Neuronal stem cell (in vitro differentiated cells): ENCODE measurements around the gene KCNK15.
A peak's percentile ranks its signal among the peaks of the same experiment; 100 is the strongest.

Experiments used
- DNase-seq: peaks from one replicate; pipeline ENCODE4 v3.0.0-alpha.2; 2013; ENCODE audit warnings: low spot score
- H2AFZ ChIP-seq: one replicate; pipeline ENCODE4 v1.6.1; 2013; ENCODE audit warnings: mild to moderate bottlenecking, low read length, inconsistent platforms
- H2AK5ac ChIP-seq: 2 replicates; pipeline ENCODE4 v1.6.1; 2013; ENCODE audit warnings: low read depth, mild to moderate bottlenecking, inconsistent platforms, low read length, moderate library complexity, mixed read lengths
- H2BK120ac ChIP-seq: 2 replicates; pipeline ENCODE4 v1.6.1; 2013; ENCODE audit warnings: low read depth, mild to moderate bottlenecking, inconsistent platforms, low read length, moderate library complexity, mixed read lengths
- H2BK12ac ChIP-seq: one replicate; pipeline ENCODE4 v1.6.1; 2013; ENCODE audit warnings: low read length, inconsistent platforms
- H2BK15ac ChIP-seq: 2 replicates; pipeline ENCODE4 v1.6.1; 2013; ENCODE audit warnings: mild to moderate bottlenecking, low read length, inconsistent platforms, mixed read lengths
- H2BK5ac ChIP-seq: one replicate; pipeline ENCODE4 v1.6.1; 2013; ENCODE audit warnings: inconsistent platforms, mild to moderate bottlenecking, low read length, moderate library complexity
- H3K14ac ChIP-seq: one replicate; pipeline ENCODE4 v1.6.1; 2013; ENCODE audit warnings: low read length, inconsistent platforms
- H3K18ac ChIP-seq: 2 replicates; pipeline ENCODE4 v1.6.1; 2013; ENCODE audit warnings: low read length, inconsistent platforms
- H3K23ac ChIP-seq: 2 replicates; pipeline ENCODE4 v1.6.1; 2013; ENCODE audit warnings: low read depth, mild to moderate bottlenecking, mixed read lengths, low read length, inconsistent platforms; ENCODE audit not compliant: poor library complexity
- H3K27ac ChIP-seq: replicated peaks from 3 replicates; pipeline ENCODE4 v1.5.1; 2013; ENCODE audit warnings: low read length, inconsistent platforms
- H3K27me3 ChIP-seq, 3 experiments: 2 replicates each; pipeline ENCODE4 v1.6.1; 2013; ENCODE audit warnings: low read length in 3 of 3, mild to moderate bottlenecking in 2 of 3, inconsistent platforms in 1 of 3, low read depth in 1 of 3, mixed read lengths in 1 of 3, moderate library complexity in 1 of 3; ENCODE audit not compliant: control insufficient read depth in 3 of 3, insufficient read depth in 3 of 3
- H3K36me3 ChIP-seq, 2 donors: replicated peaks in 1 of 2; 2 replicates each; pipeline ENCODE4 v1.6.1; 2013; ENCODE audit warnings: low read length in 2 of 2; ENCODE audit not compliant: control insufficient read depth in 2 of 2, insufficient read depth in 2 of 2
- H3K4ac ChIP-seq: 2 replicates; pipeline ENCODE4 v1.6.1; 2013; ENCODE audit warnings: inconsistent platforms, mild to moderate bottlenecking, low read length, moderate library complexity
- H3K4me1 ChIP-seq, 2 donors: 1 replicate in 1 of 2; 2 replicates in 1 of 2; pipeline ENCODE4 v1.6.1; 2013; ENCODE audit warnings: low read length in 2 of 2, low read depth in 1 of 2; ENCODE audit not compliant: control insufficient read depth in 2 of 2, insufficient read depth in 1 of 2
- H3K4me2 ChIP-seq: one replicate; pipeline ENCODE4 v1.6.1; 2013; ENCODE audit warnings: mild to moderate bottlenecking, low read length, inconsistent platforms; ENCODE audit not compliant: insufficient read depth, poor library complexity, severe bottlenecking
- H3K4me3 ChIP-seq, 2 donors: 2 replicates each; pipeline ENCODE4 v1.5.1; 2013; ENCODE audit warnings: low read length in 2 of 2, mild to moderate bottlenecking in 2 of 2, inconsistent platforms in 1 of 2, moderate library complexity in 1 of 2
- H3K79me1 ChIP-seq: one replicate; pipeline ENCODE4 v1.6.1; 2013; ENCODE audit warnings: low read depth, mild to moderate bottlenecking, inconsistent platforms, low read length, moderate library complexity
- H3K9ac ChIP-seq: one replicate; pipeline ENCODE4 v1.6.1; 2013; ENCODE audit warnings: mild to moderate bottlenecking, low read depth, low read length, inconsistent platforms; ENCODE audit not compliant: poor library complexity
- H3K9me3 ChIP-seq, 2 donors: replicated peaks in 1 of 2; 2 replicates each; pipeline versions ENCODE3 to v1.6.1; 2013; ENCODE audit warnings: low read length in 2 of 2, mild to moderate bottlenecking in 2 of 2, inconsistent platforms in 1 of 2, low read depth in 1 of 2, mixed read lengths in 1 of 2, moderate library complexity in 1 of 2; ENCODE audit not compliant: control insufficient read depth in 2 of 2, insufficient read depth in 1 of 2
- H4K8ac ChIP-seq: one replicate; pipeline ENCODE4 v1.6.1; 2013; ENCODE audit warnings: low read depth, mild to moderate bottlenecking, inconsistent platforms, low read length, moderate library complexity
- H4K91ac ChIP-seq: one replicate; pipeline ENCODE4 v1.6.1; 2013; ENCODE audit warnings: low read length, low read depth, mild to moderate bottlenecking, inconsistent platforms; ENCODE audit not compliant: poor library complexity
- WGBS, 2 donors: extraction: QIAGEN DNeasy Blood & Tissue Kit; methylation state at CpG; one replicate each; pipeline ENCODE4 v1.1.7; 2013; ENCODE audit warnings: missing lambda C conversion rate in 2 of 2, mixed read lengths in 1 of 2; ENCODE audit not compliant: insufficient read length in 2 of 2, insufficient replicate concordance in 1 of 2; ENCODE audit errors: extremely low coverage in 2 of 2; 5-methylcytosine and 5-hydroxymethylcytosine counted together

The KCNK15 gene

GRCh38 chr20:44739942-44740341 is 5.7 kb upstream of the KCNK15 start:
- H3K36me3 ChIP-seq, result no peaks in the 10 kb centered on the region
- no peak overlapping the region for H3K4ac ChIP-seq
- no peak overlapping the region for H2BK15ac ChIP-seq

DNA sequence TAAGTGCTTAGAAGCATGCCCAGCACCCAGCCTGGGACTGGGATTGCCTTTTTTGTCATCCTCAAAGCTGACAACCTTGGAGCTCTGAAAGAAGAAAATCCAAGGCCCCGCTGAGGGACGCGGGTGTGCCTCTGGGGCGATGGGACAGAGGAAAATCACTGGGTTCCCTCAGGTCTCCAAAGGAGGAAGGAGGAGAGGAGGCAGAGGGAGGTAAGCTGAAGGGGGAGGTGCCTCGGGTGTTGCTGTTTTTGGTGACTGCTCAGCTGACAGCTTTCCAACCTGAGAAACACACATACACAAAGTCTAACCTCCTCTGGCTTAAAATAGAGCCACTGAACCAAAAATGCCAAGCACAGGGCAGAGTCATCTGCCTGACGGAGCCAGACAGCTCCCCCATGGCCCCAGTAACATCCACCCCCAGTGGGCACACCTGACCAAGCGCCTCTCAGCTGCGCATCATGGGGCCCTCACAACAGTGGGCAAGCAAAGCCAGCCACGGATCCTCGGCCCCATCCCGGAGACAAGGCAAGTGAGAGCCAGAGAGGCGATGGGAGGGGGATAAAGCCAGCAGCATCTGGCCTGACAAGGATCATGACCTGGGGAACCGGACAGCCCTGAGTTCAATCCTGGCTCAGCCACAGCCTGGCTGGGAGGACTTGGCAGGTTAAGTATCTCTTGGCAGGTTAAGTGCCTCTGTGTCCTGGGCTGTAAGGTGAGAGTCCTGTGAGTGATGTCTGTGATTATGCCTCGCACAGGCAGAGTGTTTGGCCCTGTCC is 3.2 kb upstream of the KCNK15 start:
- Histone ChIP-seq H2BK15ac (no peak overlapping the region), H2BK5ac (no peak overlapping the region), H2AFZ (no peak overlapping the region), H4K91ac (no peak overlapping the region), H3K79me1 (no peaks in the 10 kb centered on the region), H4K8ac (no peak overlapping the region), H3K4me3 (no peak overlapping the region), H3K4ac (no peak overlapping the region), H3K14ac (no peak overlapping the region), H2BK12ac (no peak overlapping the region), H3K4me1 (peaks cover 0 to 2% of the 10 kb centered on the region in 2 donors), H3K9ac (peak overlapping the region; percentile 5), H3K27ac (no peak overlapping the region), H2AK5ac (no peak overlapping the region), H3K9me3 (no peaks in the 10 kb centered on the region), H3K23ac (peak overlapping the region; percentile 25), H3K27me3 (peaks cover 4 to 75% (median 22%) of the 10 kb centered on the region in 3 experiments), H3K18ac (no peak overlapping the region), H3K36me3 (no peaks in the 10 kb centered on the region), H3K4me2 (no peak overlapping the region), H2BK120ac (no peak overlapping the region)
- WGBS, 2 donors, result no CpG with 5 or more reads among the region's 14 CpGs
- DNase-seq, result no peak

More at GRCh38 chr20:44739942-44740341, 5.7 kb upstream of the KCNK15 start:
- no peak overlapping the region for H3K27ac ChIP-seq
- no peak overlapping the region for H3K9ac ChIP-seq
- H2BK12ac ChIP-seq, result no peak overlapping the region
- no peak overlapping the region for H4K8ac ChIP-seq
- H3K4me2 ChIP-seq, result no peak overlapping the region
- no peaks in the 10 kb centered on the region for H3K79me1 ChIP-seq
- no peak overlapping the region for H2BK120ac ChIP-seq
- H3K4me1 ChIP-seq, result peaks cover 1 to 2% of the 10 kb centered on the region in 2 donors
- no peak overlapping the region for H3K23ac ChIP-seq
- no peak overlapping the region for H3K4me3 ChIP-seq
- no peaks in the 10 kb centered on the region for H3K9me3 ChIP-seq
- no peak overlapping the region for H3K14ac ChIP-seq
- WGBS, 2 donors, result no CpG with 5 or more reads among the region's 2 CpGs
- no peak overlapping the region for H2AFZ ChIP-seq
- H2BK5ac ChIP-seq, result no peak overlapping the region
- DNase-seq, result no peak
- H4K91ac ChIP-seq, result no peak overlapping the region
- H2AK5ac ChIP-seq, result no peak overlapping the region
- H3K27me3 ChIP-seq, result peaks cover 0 to 51% (median 5%) of the 10 kb centered on the region in 3 experiments
- H3K18ac ChIP-seq, result no peak overlapping the region

DNA sequence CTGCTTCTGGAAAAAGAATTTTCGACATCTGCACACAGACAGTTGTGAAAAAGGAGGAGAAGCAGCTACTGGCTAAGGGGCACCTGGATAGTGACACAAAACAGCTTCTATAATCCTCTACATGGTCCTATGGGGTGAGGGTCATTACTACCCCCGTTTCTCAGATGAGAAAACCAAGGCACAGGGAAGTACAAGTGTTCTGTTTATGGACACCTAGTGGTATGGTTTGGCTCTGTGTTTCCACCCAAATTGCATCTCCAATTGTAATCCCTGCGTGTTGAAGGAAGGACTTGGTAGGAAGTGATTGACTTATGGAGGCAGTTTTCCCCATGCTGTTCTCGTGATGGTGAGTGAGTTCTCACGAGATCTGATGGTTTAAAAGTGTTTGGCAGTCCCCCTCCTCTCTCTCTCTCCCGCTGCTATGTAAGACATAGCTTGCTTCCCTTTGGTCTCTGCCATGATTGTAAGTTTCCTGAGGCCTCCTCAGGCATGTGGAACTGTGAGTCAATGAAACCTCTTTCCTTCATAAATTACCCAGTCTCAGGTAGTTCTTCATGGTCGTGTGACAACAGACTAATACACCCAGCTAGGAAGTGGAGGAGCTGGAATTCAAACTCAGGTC is 2.5 kb upstream of the KCNK15 start:
- Histone ChIP-seq H2AFZ (no peak overlapping the region), H3K23ac (no peak overlapping the region), H4K91ac (no peak overlapping the region), H3K4me2 (no peak overlapping the region), H3K14ac (no peak overlapping the region), H3K9me3 (no peaks in the 10 kb centered on the region), H3K9ac (no peak overlapping the region), H2BK15ac (no peak overlapping the region), H2AK5ac (no peak overlapping the region), H3K4ac (no peak overlapping the region), H3K27ac (no peak overlapping the region), H3K79me1 (no peaks in the 10 kb centered on the region), H2BK5ac (no peak overlapping the region), H2BK120ac (no peak overlapping the region), H2BK12ac (no peak overlapping the region), H3K36me3 (no peaks in the 10 kb centered on the region), H3K18ac (no peak overlapping the region), H3K4me1 (peaks cover 0 to 2% of the 10 kb centered on the region in 2 donors), H3K4me3 (no peak overlapping the region), H4K8ac (no peak overlapping the region), H3K27me3 (peaks cover 4 to 77% (median 22%) of the 10 kb centered on the region in 3 experiments)
- no CpG with 5 or more reads among the region's 7 CpGs for WGBS, 2 donors
- DNase-seq, result no peak

DNA sequence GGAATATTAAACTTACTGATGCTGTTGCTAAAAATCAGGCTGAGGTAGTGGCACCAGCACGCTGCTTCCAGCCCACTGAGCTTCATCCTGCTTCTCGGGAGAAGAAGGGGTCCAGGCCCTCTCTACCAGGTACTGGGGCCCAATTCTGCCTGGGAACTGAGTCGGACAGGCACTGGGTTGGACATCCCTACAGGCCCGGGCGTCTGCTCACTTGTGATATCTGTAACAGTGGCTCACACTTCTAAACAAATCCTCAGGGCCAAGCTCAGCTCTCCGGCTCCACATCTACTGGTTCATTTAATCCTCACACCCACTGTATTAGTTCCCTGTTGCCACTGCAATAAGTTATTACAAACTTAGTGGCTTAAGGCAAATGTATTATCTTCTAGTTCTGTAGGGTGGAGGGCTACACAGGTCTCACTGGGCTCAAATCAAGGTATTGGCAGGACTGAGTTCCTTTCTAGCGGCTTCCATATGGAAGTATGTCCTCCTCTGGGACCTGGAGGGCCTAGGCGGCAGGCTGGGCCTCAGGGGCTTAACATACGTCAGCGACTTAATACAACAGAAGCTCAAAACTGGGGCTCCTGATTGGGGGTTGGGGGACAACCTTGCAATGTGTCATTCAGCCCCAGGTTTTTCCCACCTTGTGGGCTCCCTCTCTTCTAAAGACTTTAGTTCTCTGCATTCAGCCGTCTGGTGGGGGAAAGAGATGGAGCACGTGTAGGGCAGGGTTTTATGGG is 1.6 kb upstream of the KCNK15 start:
- Histone ChIP-seq H2AFZ (no peak overlapping the region), H3K4me3 (no peak overlapping the region), H3K27me3 (peaks cover 4 to 85% (median 22%) of the 10 kb centered on the region in 3 experiments), H3K27ac (no peak overlapping the region), H3K9ac (no peak overlapping the region), H3K18ac (no peak overlapping the region), H3K4me2 (no peak overlapping the region), H3K4ac (no peak overlapping the region), H3K9me3 (no peaks in the 10 kb centered on the region), H4K91ac (no peak overlapping the region), H2BK15ac (peak overlapping the region; percentile 9), H2BK12ac (no peak overlapping the region), H2AK5ac (peak overlapping the region; percentile 13), H4K8ac (no peak overlapping the region), H2BK120ac (no peak overlapping the region), H3K36me3 (no peaks in the 10 kb centered on the region), H3K23ac (no peak overlapping the region), H3K79me1 (no peaks in the 10 kb centered on the region), H3K14ac (no peak overlapping the region), H2BK5ac (no peak overlapping the region), H3K4me1 (peaks cover 0 to 2% of the 10 kb centered on the region in 2 donors)
- DNase-seq, result no peak
- WGBS, 2 donors, result no CpG with 5 or more reads among the region's 12 CpGs
